ENCODE results near the gene SRCAP.

Gene SRCAP

GRCh38 chr16:30766933-30767284, 67.9 kb downstream of the SRCAP start:
- DNase-seq, result no peak
- H3K9me3 ChIP-seq (replicated peaks; ENCODE audit: insufficient read depth, low read length), result no peaks in the 10 kb centered on the region
- no peak overlapping the region for H3K4me2 ChIP-seq (ENCODE audit: low read depth, low read length)
- TF ChIP-seq EZH2phosphoT487 (IDR thresholded peaks at IDR 0.05; ENCODE audit: low read length) (no peak), EZH2 (optimal IDR thresholded peaks at IDR 0.05; ENCODE audit: low read depth, low read length) (no peak), CTCF (IDR thresholded peaks at IDR 0.05; ENCODE audit: low read length) (no peak)
- peaks cover 9% of the 10 kb centered on the region for H3K36me3 ChIP-seq (replicated peaks; ENCODE audit: insufficient read depth, low read length)
- H3K9ac ChIP-seq (ENCODE audit: low read length), result no peak overlapping the region
- no peaks in the 10 kb centered on the region for H3K9me2 ChIP-seq (replicated peaks; ENCODE audit: insufficient read depth, low read length)
- no peaks in the 10 kb centered on the region for H4K20me1 ChIP-seq (ENCODE audit: insufficient read depth, low read length)
- H3K27ac ChIP-seq (ENCODE audit: low read length), result no peak overlapping the region
- no peaks in the 10 kb centered on the region for H3F3A ChIP-seq (ENCODE audit: insufficient read depth, low read length)
- peaks cover 9% of the 10 kb centered on the region for H3K4me1 ChIP-seq (ENCODE audit: low read length)
- H3K4me3 ChIP-seq (ENCODE audit: low read length), result no peak overlapping the region
- peaks cover 25% of the 10 kb centered on the region for H3K79me2 ChIP-seq (ENCODE audit: low read length)
- H2AFZ ChIP-seq (ENCODE audit: low read length), result no peak overlapping the region
- no peaks in the 10 kb centered on the region for H3K27me3 ChIP-seq (replicated peaks; ENCODE audit: insufficient read depth, low read length)

GRCh38 chr16:30767767-30768465, 68.9 kb downstream of the SRCAP start:
- no peak for DNase-seq
- Histone ChIP-seq H3K4me1 (ENCODE audit: low read length) (peaks cover 5% of the 10 kb centered on the region), H3K36me3 (replicated peaks; ENCODE audit: insufficient read depth, low read length) (peaks cover 9% of the 10 kb centered on the region), H4K20me1 (ENCODE audit: insufficient read depth, low read length) (no peaks in the 10 kb centered on the region), H3F3A (ENCODE audit: insufficient read depth, low read length) (no peaks in the 10 kb centered on the region), H2AFZ (ENCODE audit: low read length) (no peak overlapping the region), H3K9ac (ENCODE audit: low read length) (no peak overlapping the region), H3K27me3 (replicated peaks; ENCODE audit: insufficient read depth, low read length) (no peaks in the 10 kb centered on the region), H3K4me2 (ENCODE audit: low read depth, low read length) (no peak overlapping the region), H3K27ac (ENCODE audit: low read length) (no peak overlapping the region), H3K9me2 (replicated peaks; ENCODE audit: insufficient read depth, low read length) (no peaks in the 10 kb centered on the region), H3K4me3 (ENCODE audit: low read length) (no peak overlapping the region), H3K79me2 (ENCODE audit: low read length) (peaks cover 17% of the 10 kb centered on the region), H3K9me3 (replicated peaks; ENCODE audit: insufficient read depth, low read length) (no peaks in the 10 kb centered on the region)
- TF ChIP-seq EZH2phosphoT487 (IDR thresholded peaks at IDR 0.05; ENCODE audit: low read length) (no peak), CTCF (IDR thresholded peaks at IDR 0.05; ENCODE audit: low read length) (no peak), EZH2 (optimal IDR thresholded peaks at IDR 0.05; ENCODE audit: low read depth, low read length) (no peak)

GRCh38 chr16:30768583-30769181, 69.7 kb downstream of the SRCAP start:
- Histone ChIP-seq H3K36me3 (replicated peaks; ENCODE audit: insufficient read depth, low read length) (peaks cover 9% of the 10 kb centered on the region), H3K27me3 (replicated peaks; ENCODE audit: insufficient read depth, low read length) (no peaks in the 10 kb centered on the region), H3K4me1 (ENCODE audit: low read length) (no peaks in the 10 kb centered on the region)

More at GRCh38 chr16:30768583-30769181, 69.7 kb downstream of the SRCAP start:
- no peak for TF ChIP-seq EZH2phosphoT487 (IDR thresholded peaks at IDR 0.05; ENCODE audit: low read length)
- TF ChIP-seq EZH2 (optimal IDR thresholded peaks at IDR 0.05; ENCODE audit: low read depth, low read length), result no peak
- TF ChIP-seq CTCF (IDR thresholded peaks at IDR 0.05; ENCODE audit: low read length), result no peak
- Histone ChIP-seq H3K4me3 (ENCODE audit: low read length) (no peak overlapping the region), H3K9ac (ENCODE audit: low read length) (no peak overlapping the region), H3F3A (ENCODE audit: insufficient read depth, low read length) (no peaks in the 10 kb centered on the region), H3K27ac (ENCODE audit: low read length) (no peak overlapping the region), H3K9me3 (replicated peaks; ENCODE audit: insufficient read depth, low read length) (no peaks in the 10 kb centered on the region), H3K9me2 (replicated peaks; ENCODE audit: insufficient read depth, low read length) (no peaks in the 10 kb centered on the region), H3K4me2 (ENCODE audit: low read depth, low read length) (no peak overlapping the region), H3K79me2 (ENCODE audit: low read length) (peaks cover 9% of the 10 kb centered on the region), H4K20me1 (ENCODE audit: insufficient read depth, low read length) (no peaks in the 10 kb centered on the region), H2AFZ (ENCODE audit: low read length) (no peak overlapping the region)
- no peak for DNase-seq

All from MM.1S (cell line).